HG03066 (cell line): Measurements from ENCODE around the gene CDHR3.

Source experiments
- ATAC-seq: cut with Tn5 transposase; IDR thresholded peaks from one replicate; pipeline ENCODE4 v1.9.1; 2021; ENCODE audit warnings: low read depth; ENCODE audit not compliant: unreplicated experiment

Gene CDHR3

DNA sequence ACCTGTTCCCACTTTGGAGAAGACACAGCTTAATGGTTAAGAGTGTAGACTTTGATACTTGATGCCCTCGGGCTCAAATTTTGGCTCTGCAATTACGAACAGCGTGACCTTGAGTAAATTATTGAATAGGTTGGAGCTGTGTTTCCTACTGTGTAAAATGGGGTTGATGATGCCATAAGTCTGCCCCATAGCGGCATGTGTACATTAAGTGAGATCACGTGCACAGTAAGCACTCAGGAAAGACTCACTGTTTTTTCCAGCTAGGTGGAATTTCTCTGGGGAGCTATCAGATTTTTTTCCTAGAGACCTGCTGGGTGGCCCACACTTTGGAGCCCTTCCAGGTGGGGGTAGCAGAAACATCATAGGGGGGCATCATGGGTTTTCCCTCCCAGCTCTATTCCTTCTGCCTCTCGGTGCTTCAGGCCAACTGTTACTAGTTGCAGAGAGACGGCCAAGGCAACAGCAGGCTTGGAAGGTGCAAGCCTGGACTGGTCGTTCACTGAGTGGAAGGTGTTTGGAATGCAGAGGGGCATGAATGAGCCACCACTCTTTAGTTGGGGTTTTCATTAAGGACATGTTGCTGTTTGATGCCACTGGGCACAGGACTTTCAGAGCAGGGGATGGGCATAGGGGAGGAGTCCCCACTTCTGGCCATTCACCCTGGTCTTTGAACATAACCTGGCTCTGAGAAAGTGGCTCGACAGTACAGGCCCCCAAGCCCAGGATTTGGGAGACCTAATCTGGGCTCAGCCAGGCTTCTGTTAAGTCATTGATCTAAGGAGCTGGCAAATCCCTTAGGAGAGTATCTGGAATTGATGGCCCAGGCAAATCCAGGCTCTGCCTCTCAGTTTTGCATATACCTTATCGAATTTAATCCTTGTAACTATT, 85.0 kb downstream of the CDHR3 start:
- ATAC-seq: no peak

GRCh38 chr7:106048706-106049020, 85.6 kb downstream of the CDHR3 start:
- ATAC-seq: no peak

- no peak for ATAC-seq
Measured at GRCh38 chr7:106049139-106049752, 86.2 kb downstream of the CDHR3 start.

DNA sequence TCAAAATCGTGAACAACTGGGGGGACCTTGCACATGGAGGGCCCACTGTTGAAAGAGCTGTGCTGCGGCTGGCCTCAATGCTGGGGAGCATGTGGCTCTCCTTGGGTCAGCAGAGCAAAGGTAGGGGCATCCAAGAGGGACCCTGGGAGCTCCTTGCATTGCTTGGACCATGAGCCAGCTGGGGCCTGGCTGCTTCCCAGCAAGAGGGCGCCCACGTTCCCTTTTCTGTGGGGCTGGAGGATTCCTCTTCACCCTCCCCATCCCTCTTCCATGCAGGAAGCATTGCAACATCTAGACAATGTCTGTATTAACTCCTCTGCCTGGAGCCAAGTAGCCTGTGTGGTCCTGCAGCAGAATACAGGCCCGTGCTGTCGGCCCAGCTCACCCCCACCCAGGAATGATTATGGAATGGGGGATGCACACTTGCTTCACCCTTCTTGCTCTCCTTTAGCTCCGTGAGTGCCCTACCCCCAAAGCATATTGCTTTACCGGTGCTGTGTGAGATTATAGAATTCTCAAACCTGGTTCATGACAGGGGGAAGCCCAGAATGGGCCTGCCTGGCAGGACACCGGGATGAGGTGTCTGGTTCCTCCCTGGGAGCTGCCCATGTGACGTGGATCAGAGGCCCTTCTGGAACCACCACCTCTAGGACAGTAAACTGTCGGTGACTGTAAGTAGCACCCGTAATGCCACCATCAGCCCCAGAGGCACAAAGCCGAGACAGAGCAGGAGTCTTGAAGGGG, 87.1 kb downstream of the CDHR3 start:
- no peak for ATAC-seq

DNA sequence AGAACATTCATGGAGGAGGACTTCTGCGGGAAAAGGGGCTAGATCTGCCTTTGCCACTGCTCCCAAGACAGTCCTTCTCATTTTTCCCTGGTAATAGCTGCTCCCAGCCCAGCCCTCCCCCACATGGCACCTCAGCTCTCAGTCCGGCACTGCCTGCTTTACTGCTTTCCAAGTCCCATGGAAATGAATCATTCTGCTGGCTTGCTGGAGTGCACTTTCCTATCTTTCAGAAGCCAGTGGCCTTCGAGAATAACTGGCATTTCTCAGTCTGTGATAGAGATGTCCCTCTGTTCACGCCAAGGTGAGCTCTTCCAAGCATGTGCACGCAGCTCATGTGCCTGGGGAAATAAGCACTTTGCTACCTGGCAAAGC, 87.7 kb downstream of the CDHR3 start:
- no peak for ATAC-seq

GRCh38 chr7:106052681-106053080, 89.6 kb downstream of the CDHR3 start:
- no peak for ATAC-seq

DNA sequence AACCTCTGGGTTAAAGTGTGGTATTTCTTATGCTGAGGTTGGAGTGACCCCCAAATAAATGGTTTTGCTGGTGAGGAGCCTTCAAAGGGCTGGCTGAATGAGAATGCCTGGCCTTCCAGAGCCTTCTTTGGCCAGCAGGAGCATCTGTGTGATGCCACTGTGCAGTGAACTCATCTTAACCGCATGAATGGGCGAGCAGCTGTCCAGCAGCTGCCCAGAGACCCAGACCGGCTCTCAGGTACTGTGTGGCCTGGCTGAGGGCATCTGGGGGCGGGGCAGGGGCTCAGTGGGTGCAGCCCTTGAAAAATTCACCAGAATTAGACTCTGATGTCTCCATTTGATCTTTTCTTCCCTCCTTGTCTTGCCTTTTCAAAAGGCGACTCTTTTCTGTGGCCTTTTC, 90.0 kb downstream of the CDHR3 start:
- no peak for ATAC-seq

DNA sequence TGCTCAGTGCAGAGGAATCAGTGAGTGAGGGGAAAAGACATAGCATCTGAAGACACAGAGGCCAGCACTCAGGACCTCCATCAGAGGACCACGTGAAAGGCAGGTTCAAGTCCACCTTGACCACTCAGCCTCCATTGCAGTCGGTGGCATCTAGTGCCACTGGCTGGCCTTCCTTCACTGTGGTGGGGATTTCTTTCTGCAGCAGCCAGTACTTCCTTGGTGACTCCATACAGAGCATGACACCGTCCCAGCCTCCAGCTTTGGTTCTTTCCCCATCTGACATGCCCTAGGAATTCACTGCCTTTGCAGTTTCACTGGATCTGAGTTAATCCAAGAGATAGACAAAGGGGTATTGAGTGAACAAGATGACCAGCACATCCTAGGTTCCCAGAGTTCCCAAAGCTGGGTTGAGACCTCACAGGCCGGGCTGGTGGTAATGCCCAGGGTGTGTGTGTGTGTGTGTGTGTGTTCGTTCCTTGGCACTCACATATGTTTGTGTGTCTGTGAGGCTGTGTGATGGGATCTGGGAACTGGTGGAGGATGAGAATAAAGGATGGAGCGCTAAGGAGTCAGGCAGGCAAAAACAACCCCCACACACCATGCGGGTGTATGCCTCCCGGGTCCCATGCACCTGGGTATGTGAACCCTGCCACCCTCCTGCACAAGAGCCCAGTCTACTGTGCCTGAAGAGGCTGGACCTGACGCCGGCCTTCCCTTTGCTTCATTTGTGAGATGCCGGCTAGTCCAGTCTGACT, 91.3 kb downstream of the CDHR3 start:
- ATAC-seq: no peak

DNA sequence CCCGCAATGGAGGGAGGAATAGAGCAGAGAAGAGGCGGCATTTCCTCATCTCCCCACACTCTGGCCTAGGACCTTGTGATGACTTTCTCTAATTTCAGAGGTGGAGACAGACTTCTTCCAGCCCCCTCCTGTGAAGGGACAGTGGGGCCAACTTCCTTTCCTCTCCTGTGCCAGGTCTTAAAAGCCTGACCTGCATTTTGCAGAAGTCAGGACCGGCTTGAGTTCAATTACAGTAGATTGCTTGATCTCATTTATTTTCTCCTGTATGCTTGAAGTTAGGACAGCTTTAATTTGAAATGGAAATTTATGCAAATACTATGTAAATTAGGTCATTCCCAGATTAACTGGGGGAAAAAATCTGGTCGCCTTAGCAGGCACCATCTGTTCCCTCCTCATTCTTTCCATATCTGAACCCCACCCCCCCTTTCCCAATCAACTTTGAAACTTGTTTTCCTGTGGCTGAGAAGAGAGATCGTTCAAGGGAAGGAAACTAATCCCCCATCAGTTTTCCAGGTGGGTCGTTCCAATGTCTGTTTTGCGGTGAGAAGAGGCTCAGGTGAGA, 92.0 kb downstream of the CDHR3 start:
- no peak for ATAC-seq

- peak; percentile 34 for ATAC-seq
Measured at GRCh38 chr7:106056513-106057203, 93.6 kb downstream of the CDHR3 start.

- no peak for ATAC-seq
Measured at GRCh38 chr7:106057204-106057961, 94.3 kb downstream of the CDHR3 start.

DNA sequence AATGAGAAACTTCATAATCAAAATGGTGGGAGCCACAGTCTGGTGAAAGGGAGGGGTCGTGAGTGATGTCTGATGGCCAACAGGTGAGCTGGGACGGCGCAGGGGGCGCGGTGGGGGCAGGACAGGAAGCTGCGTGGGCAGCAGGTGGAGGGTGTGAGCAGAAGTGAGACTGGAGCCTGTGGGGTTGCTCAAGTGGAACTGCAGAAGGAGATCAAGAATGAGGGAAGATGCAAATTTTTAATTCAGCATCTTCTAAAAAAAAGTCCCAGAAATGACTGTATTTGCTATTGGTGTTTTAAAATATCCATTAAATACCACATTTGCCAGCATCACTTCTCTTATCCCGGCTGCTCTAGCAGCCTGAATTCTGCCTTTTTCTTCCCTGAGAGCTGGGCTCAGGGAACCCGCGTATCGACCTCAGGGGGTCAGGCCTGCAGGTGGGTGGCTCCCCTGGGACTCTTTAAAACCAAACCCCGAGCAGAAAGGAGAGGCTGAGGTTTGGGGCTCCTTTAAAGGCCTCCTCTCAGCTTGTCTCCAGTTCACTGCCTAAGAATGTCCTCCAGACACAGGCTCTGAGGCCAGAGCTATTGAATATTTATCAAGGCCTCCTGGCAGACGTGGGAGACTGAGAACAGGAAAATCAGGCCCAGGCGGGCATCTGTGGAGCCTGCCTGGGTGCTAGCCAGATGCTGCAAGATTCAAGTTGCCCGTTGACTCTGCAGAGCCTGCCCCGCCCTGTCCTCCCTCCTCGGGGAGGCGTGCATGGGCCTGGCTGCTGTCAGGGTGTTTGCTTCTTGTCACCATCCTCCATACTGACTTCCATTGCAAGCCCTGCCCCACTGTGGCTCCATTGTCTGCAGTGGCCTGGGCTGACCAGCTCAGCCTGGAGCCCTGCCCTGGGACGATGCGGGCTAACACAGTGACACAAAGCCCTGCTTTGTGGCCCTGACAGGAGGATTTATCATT, 95.2 kb downstream of the CDHR3 start:
- ATAC-seq: peak; percentile 56

DNA sequence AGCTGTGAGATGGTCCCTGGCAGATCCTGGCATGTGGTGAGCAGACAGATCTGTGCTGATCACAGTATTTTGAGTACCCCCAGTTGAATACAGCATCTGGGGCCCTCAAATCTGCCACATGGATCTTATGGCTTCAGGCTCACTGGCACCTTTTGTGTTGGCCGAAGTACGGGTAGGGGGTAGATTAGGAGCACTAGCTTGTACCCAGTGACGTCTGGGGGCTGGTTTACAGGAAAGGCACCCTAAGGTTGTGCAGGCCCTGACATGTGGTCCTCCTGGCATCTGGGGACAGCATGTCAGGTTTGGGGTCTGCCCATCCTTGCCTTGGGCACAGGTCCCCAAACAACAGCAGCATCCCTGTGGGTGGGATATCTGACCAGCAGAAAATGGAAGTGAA, 95.9 kb downstream of the CDHR3 start:
- no peak for ATAC-seq

DNA sequence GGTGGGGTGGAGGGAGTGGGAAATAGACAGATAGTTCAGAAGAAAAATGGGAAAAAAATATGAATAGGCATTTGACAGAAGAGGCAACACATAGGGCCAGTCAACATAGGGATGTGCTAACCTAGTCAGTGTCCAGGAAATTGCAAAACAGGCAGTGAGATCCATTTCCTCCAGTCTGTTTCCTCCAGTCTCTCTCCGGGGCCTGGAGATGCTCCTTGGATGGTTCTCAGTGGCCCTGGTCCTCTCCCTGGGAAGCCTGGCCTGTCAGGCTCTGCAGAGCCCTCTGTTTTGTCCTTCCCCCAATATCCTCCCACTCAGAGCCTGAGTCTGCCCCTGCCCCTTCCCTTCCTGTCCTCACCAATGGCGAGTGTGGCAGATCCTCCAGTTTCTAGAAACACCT, 96.5 kb downstream of the CDHR3 start:
- no peak for ATAC-seq

DNA sequence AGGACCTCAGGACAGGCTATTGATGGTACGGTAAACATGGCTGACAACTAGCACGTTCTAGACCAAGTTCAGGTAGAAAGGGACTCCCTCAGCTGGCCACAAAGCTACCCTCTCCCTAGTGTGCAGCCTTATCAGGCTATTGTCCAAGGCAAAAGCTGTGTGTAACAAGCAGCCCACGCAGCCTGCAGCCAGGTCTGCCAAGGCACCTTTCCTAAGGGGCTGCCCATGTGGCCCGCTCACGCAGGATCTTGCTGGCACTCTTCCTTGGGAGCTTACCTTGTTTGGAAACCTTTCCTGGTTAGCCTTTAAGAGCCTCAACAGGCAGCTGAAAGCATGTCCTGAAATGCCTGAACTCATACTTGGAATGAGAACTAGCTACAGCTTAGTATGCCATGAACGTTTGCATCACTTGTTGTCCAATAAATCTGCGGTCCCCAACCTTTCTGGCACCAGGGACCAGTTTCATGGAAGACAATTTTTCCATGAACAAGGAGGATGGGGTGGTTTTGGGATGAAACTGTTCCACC, 97.4 kb downstream of the CDHR3 start:
- no peak for ATAC-seq

DNA sequence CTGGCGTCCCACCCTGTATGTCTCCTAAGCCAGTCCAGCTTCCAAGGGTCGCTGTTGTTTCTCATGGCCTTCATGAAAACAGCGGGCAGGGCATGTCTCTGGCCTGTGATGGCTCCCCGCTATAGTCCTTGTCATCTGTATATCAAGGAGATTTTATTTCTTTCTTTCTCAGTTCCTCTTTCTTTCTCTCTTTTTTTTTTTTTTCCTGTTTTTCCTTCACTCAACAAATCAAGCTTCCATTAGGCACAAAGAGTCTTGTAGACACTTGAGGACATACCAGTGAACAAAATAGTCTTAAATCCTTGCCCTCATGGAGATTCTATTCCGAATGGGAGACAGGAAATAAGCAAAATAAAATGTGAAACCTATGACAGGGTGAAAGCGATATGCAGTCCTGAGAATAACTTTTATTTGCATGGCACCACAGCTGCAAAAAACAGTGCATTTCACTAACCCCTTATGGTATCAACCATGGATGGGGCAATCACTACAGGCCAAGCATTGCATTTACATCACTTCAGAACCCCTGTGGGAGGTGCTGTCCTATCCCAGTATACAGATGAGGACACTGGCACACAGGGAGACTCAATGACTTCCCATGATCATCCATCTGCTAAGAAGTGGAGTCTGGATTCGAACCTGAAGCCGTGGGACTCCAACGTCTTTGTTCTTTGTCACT, 98.4 kb downstream of the CDHR3 start:
- peak; percentile 38 for ATAC-seq

- no peak for ATAC-seq
Measured at GRCh38 chr7:106062006-106062405, 98.9 kb downstream of the CDHR3 start.
